NCI-H524 (cell line): Measurements from ENCODE around the gene UBE3B.
A peak's percentile ranks its signal among the peaks of the same experiment; 100 is the strongest.

Experiments used
- DNase-seq, 2 experiments: peaks; one replicate each; lab custom pipeline; 2025; lab: John Stamatoyannopoulos, UW

The UBE3B gene

GRCh38 chr12:109573029-109573913 lies 95.8 kb downstream of the UBE3B start, which contains the start of the genes MMAB and MVK:
TSS of gene MMAB (minus strand) at chr12:109573504. CDS start at chr12:109573480, 24 bp downstream.
TSS of gene MVK (plus strand) at chr12:109573794. CDS start at chr12:109574823, 1,029 bp downstream.
- DNase-seq, result peak; percentile 94 to 99

- DNase-seq, result no peak
Observed at GRCh38 chr12:109573914-109574244, 96.4 kb downstream of the UBE3B start.

GRCh38 chr12:109575683-109576082 lies 98.2 kb downstream of the UBE3B start:
- no peak for DNase-seq

DNA sequence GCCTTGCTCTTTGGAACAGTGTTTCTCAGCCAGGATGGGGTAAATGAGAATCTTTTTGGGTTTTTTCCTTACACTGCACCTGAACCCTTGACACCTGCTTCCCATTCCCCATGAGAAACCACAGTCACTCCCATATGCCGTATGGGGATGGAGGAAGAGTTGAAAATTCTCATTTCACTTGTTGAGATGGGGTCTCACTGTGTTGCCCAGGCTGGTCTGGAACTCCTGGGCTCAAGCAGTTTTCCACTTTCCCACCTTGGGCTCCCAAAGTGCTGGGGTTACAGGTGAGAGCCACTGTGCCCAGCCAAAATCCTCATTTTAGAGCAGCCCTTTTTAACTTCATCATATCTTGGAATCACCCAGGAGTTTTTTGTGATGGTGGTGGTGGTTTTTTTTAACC lies 99.9 kb downstream of the UBE3B start:
- DNase-seq, result no peak

- no peak for DNase-seq
Observed at GRCh38 chr12:109578330-109578927, 101.0 kb downstream of the UBE3B start.

DNA sequence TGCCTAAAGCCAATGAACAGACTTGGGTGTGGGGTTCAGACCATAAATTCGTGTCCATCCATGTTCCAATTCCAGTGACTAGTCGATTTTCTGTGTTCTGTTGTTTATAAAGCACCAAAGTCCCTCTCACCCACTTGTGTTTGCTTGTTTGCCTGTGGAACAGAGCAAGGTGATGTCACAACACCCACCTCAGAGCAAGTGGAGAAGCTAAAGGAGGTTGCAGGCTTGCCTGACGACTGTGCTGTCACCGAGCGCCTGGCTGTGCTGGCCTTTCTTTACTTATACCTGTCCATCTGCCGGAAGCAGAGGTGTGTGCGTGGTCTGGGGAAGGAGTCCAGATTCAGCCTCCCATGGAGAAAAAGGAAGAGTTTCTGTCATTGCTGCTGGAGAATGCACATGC lies 102.2 kb downstream of the UBE3B start:
- DNase-seq, result no peak

- DNase-seq, result peak in 1 of 2 experiments; percentile 29
Observed at GRCh38 chr12:109580272-109580671, 102.8 kb downstream of the UBE3B start.

GRCh38 chr12:109580684-109581333 lies 103.4 kb downstream of the UBE3B start:
- DNase-seq, result peak; percentile 65 to 91

DNA sequence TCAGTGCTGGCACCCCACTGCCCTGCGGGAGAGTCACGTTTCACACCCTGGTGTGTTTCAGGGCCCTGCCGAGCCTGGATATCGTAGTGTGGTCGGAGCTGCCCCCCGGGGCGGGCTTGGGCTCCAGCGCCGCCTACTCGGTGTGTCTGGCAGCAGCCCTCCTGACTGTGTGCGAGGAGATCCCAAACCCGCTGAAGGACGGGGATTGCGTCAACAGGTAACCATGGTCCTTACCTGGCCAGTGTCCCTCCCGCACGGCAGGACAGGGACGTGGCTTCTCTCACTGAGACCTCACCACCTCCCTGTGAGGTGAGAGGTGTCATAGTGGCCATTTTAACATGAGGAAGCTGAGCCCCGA lies 103.9 kb downstream of the UBE3B start:
- DNase-seq, result no peak

- no peak for DNase-seq
Observed at GRCh38 chr12:109581856-109582255, 104.4 kb downstream of the UBE3B start.

DNA sequence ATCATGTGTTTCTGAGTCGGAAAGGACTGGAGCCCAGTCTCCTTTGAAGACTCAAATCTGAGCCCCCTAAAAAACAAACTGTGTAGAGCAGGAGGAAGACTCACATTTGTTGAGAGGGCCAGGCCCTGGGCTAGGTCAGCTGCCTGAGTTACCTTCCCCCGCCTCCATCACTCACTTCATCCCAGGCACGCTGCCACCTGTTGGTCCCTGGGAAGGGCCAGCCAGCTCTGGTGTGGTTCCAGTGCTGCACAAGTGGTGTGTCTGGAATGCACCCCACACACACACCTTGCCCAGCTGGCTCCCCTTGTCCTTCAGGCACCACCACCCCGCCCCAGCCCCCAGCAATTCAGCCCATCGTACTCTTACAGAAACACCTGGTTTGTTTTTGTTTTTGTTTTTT lies 105.2 kb downstream of the UBE3B start:
- DNase-seq, result peak in 1 of 2 experiments; percentile 35

DNA sequence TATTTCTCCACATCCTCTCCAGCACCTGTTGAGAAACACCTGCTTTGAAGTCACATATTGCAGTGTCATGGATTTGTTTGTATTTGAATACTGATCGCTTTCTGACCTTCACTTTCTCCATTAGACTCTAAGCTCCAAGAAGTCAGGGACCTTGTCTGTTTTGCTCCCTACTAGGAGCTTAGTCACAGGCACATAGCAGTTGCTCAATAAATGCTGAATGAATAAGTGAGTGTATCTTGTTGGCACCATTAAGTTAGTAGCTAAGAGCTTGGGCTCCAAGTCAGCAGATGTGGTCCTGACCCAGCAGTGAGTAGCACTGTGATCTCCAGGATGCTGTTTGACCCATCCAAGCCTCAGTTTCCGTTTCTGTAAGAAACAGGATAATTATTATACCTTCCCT lies 106.3 kb downstream of the UBE3B start:
- DNase-seq, result no peak
